Adrenal gland (tissue), 5 donors: ENCODE data around the gene SLC30A10.

Source experiments
- POLR2A ChIP-seq, 2 donors: fragments of 450-650 bp; IDR thresholded peaks; one replicate each; pipeline ENCODE4 v1.6.1; 2017; ENCODE audit warnings: antibody characterized with exemption in 2 of 2, mild to moderate bottlenecking in 2 of 2, moderate library complexity in 1 of 2
- TF ChIP-seq, protein P1 (sequence below), 6 experiments: fragments of 450-650 bp in 4 of 6; fragments of 200-600 bp in 2 of 6; sonication (generic) in 1 of 6; IDR thresholded peaks; 1 replicate in 5 of 6; 2 replicates in 1 of 6; pipeline versions ENCODE4 v1.5.1 to v1.8.0; 2016 to 2021; ENCODE audit warnings: antibody characterized with exemption in 6 of 6, mild to moderate bottlenecking in 2 of 6, moderate library complexity in 1 of 6
- donor health status: DM: no; HTN: no; CAD: no.

DNA sequence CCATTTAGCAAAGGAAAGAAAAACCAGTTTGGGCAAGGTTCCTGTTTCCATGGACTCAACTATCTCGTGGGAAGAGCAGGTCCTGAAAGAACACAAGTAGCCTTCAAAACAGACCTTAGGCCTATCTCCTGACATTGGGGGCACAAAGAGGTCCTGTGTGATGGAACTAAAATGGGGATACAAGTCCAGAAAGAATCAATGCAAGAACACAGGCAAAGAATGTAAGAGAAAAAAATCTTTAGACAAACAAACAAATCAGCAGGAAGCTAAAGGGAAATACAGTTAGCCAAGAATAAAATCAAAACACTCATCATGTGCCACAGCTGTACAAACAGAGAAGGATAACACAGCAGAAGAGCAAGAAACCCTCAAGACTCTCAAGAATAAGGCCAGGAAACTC is 28.2 kb downstream of the SLC30A10 start:
- TF ChIP-seq, protein P1, sequence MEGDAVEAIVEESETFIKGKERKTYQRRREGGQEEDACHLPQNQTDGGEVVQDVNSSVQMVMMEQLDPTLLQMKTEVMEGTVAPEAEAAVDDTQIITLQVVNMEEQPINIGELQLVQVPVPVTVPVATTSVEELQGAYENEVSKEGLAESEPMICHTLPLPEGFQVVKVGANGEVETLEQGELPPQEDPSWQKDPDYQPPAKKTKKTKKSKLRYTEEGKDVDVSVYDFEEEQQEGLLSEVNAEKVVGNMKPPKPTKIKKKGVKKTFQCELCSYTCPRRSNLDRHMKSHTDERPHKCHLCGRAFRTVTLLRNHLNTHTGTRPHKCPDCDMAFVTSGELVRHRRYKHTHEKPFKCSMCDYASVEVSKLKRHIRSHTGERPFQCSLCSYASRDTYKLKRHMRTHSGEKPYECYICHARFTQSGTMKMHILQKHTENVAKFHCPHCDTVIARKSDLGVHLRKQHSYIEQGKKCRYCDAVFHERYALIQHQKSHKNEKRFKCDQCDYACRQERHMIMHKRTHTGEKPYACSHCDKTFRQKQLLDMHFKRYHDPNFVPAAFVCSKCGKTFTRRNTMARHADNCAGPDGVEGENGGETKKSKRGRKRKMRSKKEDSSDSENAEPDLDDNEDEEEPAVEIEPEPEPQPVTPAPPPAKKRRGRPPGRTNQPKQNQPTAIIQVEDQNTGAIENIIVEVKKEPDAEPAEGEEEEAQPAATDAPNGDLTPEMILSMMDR (IDR thresholded peaks at IDR 0.05): no peak
- TF ChIP-seq POLR2A (IDR thresholded peaks at IDR 0.05): no peak
